ENCODE measurements around the gene ERICH2.
A peak's percentile ranks its signal among the peaks of the same experiment; 100 is the strongest.
"Not testable (repeated sequence)": the region's sequence is repeated elsewhere in the genome, so short reads cannot be mapped to it uniquely, and the experiment has no call there.

ERICH2 gene

DNA sequence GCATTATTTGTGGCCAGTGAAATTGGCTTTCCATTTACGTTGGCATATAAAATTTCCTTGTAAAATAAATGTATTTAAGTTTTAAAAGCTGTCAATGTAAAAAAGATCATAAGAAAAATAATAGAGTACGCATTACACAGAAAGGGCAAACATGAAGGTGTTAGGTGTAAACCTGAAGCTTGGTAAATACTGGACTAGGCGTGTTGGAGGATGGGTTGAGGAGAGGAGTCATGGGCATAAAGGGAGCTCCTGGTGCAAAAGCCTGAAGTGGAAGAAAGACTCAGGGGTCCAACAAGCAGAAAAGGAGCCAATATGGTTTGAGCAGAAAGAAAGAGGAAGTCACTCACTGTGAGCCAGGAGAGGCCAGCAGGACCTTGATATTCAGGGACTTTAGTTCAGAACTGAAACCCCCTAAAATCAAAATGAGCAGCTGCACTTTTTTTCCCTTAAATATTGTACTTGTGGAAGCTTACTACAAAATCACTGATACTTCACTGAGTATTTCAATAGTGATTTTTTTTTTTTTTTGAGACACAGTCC, 30.6 kb upstream of the ERICH2 start:
- H3K9me3 ChIP-seq (ENCODE audit: control insufficient read depth in 1 of 2, low read length in 2 of 2): no peaks in the 10 kb centered on the region
- peaks cover 6 to 15% of the 10 kb centered on the region in 2 donors for H3K4me1 ChIP-seq (ENCODE audit: control insufficient read depth in 1 of 2, insufficient read depth in 2 of 2, low read length in 2 of 2)
- H3K4me3 ChIP-seq (ENCODE audit: low read depth in 1 of 2, low read length in 2 of 2): no peak overlapping the region
- no peak overlapping the region for H3K27ac ChIP-seq (ENCODE audit: low read depth, low read length)
- H3K27me3 ChIP-seq (ENCODE audit: control insufficient read depth in 1 of 2, insufficient read depth in 2 of 2, low read length in 2 of 2): no peaks in the 10 kb centered on the region
- H3K36me3 ChIP-seq (ENCODE audit: control insufficient read depth in 1 of 2, insufficient read depth in 2 of 2, low read length in 2 of 2): no peaks in the 10 kb centered on the region
- H3K9ac ChIP-seq (ENCODE audit: low read depth in 1 of 2, low read length in 2 of 2): no peak overlapping the region

DNA sequence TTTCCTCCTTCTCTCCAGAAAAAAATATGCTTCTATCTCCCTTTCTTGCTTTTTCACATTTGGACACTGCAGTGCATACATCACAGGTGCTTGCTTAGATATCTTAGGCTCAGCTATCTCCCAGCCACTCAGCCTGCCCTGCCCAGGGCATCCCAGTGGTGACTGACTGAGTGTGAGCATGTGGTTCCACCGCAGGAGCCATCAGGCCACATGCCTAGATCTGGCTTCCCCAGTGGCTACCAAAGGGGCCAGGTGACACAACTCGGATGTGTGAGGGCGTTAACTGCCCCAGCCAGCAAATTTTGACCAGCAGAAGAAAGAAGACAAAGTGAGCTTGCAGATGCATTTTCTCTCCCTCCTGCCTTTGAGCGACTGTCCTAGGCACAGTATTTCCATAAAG, 29.5 kb upstream of the ERICH2 start:
- Histone ChIP-seq H3K36me3 (ENCODE audit: control insufficient read depth in 1 of 2, insufficient read depth in 2 of 2, low read length in 2 of 2) (no peaks in the 10 kb centered on the region), H3K27ac (ENCODE audit: low read depth, low read length) (no peak overlapping the region), H3K27me3 (ENCODE audit: control insufficient read depth in 1 of 2, insufficient read depth in 2 of 2, low read length in 2 of 2) (no peaks in the 10 kb centered on the region), H3K4me3 (ENCODE audit: low read depth in 1 of 2, low read length in 2 of 2) (no peak overlapping the region), H3K9me3 (ENCODE audit: control insufficient read depth in 1 of 2, low read length in 2 of 2) (no peaks in the 10 kb centered on the region), H3K4me1 (ENCODE audit: control insufficient read depth in 1 of 2, insufficient read depth in 2 of 2, low read length in 2 of 2) (peaks cover 9 to 19% of the 10 kb centered on the region in 2 donors), H3K9ac (ENCODE audit: low read depth in 1 of 2, low read length in 2 of 2) (no peak overlapping the region)

DNA sequence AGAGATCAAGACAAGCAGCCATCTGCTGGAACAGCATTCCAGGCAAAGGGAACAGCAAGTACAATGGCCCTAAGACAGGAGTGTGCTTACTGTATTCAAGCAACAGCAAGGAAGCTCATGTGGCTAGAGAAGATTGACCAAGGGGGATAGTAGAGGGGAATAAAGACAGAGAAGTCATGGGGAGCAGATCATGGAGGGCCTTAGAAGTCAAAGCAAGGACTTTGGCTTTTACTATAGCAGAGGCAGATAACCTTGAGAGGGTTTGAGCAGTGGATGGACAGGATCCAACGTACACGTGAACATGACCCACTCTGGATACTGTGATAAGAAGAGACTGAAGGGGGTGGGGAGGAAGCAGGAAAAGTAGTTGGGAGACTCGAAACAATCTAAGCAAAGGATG, 28.2 kb upstream of the ERICH2 start:
- no peaks in the 10 kb centered on the region for H3K36me3 ChIP-seq (ENCODE audit: control insufficient read depth in 1 of 2, insufficient read depth in 2 of 2, low read length in 2 of 2)
- H3K4me1 ChIP-seq (ENCODE audit: control insufficient read depth in 1 of 2, insufficient read depth in 2 of 2, low read length in 2 of 2): peaks cover 9 to 19% of the 10 kb centered on the region in 2 donors
- no peaks in the 10 kb centered on the region for H3K9me3 ChIP-seq (ENCODE audit: control insufficient read depth in 1 of 2, low read length in 2 of 2)
- no peak overlapping the region for H3K9ac ChIP-seq (ENCODE audit: low read depth in 1 of 2, low read length in 2 of 2)
- no peak overlapping the region for H3K4me3 ChIP-seq (ENCODE audit: low read depth in 1 of 2, low read length in 2 of 2)
- H3K27ac ChIP-seq (ENCODE audit: low read depth, low read length): no peak overlapping the region
- no peaks in the 10 kb centered on the region for H3K27me3 ChIP-seq (ENCODE audit: control insufficient read depth in 1 of 2, insufficient read depth in 2 of 2, low read length in 2 of 2)

DNA sequence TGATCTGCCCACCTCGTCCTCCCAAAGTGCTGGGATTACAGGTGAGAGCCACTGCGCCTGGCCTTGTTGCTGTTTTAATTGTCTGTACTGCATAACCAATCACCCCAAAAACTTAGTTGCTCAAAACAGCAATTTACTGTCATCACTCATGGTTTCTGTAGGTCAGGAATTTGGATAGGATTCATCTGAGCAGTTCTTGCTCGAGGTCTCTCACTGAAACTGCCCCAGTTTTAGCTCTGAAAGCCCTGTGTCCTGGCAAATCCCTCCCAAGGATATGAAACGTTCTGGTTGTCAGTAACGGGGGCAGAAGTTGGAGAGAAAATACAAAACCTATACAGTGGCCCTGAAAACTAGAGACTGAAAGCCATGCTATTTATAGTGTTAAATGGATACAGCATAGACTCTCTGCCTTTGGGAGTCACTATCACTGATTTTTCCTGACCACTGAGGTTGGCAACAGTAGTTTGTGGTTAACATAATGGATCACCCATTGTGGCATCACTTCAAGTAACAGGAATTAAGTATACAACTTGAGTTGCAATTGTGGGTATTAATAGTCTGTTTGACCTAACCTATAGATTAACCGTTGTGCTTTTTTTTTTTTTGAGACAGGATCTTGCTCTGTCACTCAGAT, 27.2 kb upstream of the ERICH2 start:
- Histone ChIP-seq H3K27ac (ENCODE audit: low read depth, low read length) (no peak overlapping the region), H3K4me1 (ENCODE audit: control insufficient read depth in 1 of 2, insufficient read depth in 2 of 2, low read length in 2 of 2) (peaks cover 9 to 19% of the 10 kb centered on the region in 2 donors), H3K9me3 (ENCODE audit: control insufficient read depth in 1 of 2, low read length in 2 of 2) (no peaks in the 10 kb centered on the region), H3K27me3 (ENCODE audit: control insufficient read depth in 1 of 2, insufficient read depth in 2 of 2, low read length in 2 of 2) (no peaks in the 10 kb centered on the region), H3K9ac (ENCODE audit: low read depth in 1 of 2, low read length in 2 of 2) (no peak overlapping the region), H3K4me3 (ENCODE audit: low read depth in 1 of 2, low read length in 2 of 2) (no peak overlapping the region), H3K36me3 (ENCODE audit: control insufficient read depth in 1 of 2, insufficient read depth in 2 of 2, low read length in 2 of 2) (no peaks in the 10 kb centered on the region)

DNA sequence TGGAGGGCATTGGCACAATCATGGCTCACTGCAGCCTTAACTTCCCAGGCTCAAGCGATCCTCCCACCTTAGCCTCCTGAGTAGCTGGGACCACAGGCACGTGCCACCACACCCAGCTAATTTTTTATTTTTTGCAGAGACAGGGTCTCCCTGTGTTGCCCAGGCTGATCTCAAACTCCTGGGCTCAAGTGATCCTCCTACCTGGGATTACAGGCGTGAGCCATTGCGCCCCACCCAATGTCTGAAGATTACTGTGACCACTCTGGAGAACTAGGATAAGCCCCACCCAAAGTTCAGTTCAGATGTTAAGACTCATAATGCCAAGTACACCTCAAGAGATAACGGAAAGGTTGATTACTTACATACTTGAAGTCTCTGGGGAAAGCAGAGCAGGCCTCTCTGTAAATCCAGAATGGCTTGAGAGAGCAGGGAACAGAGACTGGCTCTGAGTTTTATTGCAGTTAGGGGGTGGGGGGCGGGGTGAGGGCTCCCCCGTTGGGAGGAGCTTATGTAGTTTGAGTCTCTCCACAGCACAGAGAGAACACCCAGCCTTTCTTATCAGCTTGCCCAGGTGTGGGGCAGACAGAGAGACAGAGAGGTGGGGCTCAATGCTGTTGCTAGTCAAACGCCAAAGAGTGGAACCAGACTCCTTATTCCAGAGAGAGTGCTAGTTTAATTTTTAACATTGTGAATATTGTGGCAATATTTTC, 26.5 kb upstream of the ERICH2 start:
- Histone ChIP-seq H3K9ac (ENCODE audit: low read depth in 1 of 2, low read length in 2 of 2) (no peak overlapping the region), H3K36me3 (ENCODE audit: control insufficient read depth in 1 of 2, insufficient read depth in 2 of 2, low read length in 2 of 2) (no peaks in the 10 kb centered on the region), H3K4me1 (ENCODE audit: control insufficient read depth in 1 of 2, insufficient read depth in 2 of 2, low read length in 2 of 2) (peaks cover 9 to 19% of the 10 kb centered on the region in 2 donors), H3K27me3 (ENCODE audit: control insufficient read depth in 1 of 2, insufficient read depth in 2 of 2, low read length in 2 of 2) (no peaks in the 10 kb centered on the region), H3K27ac (ENCODE audit: low read depth, low read length) (no peak overlapping the region), H3K9me3 (ENCODE audit: control insufficient read depth in 1 of 2, low read length in 2 of 2) (no peaks in the 10 kb centered on the region), H3K4me3 (ENCODE audit: low read depth in 1 of 2, low read length in 2 of 2) (peak overlapping the region; percentile 11 to 41)

DNA sequence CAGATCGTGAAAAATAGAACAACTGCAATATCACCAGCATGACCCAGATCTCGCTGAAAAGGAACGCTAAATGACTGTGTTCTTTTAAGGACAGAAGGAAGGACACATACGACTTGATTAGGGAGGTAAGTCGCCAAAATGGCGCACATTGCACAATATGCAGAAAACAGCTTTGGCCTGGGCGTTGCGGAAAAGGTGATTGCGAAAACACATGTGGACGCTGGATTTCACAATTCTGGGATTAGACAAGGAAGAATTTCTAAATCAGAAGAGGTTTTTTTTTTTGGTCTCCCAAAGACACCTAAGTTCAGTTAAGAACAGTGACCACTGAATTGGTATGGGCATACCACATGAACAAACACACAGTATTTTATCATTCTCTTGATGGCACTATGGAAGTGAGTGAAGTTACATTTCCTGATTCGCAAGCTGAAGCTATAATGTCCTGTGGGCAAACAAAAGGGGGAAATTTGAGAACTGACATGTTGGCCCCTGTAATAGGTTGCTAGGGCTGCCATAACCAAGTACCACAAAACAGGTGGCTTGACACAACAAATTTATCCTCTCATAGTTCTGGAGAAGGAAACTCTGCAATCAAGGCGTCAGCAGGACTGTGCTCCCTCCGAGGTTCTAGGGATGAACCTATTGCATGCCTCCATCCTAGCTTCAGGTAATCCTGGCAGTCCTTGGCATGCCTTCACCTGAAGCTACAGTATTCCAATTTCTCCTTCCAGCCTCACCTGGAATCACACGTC, 25.8 kb upstream of the ERICH2 start:
- Histone ChIP-seq H3K9me3 (ENCODE audit: control insufficient read depth in 1 of 2, low read length in 2 of 2) (no peaks in the 10 kb centered on the region), H3K4me3 (ENCODE audit: low read depth in 1 of 2, low read length in 2 of 2) (peak overlapping the region; percentile 11 to 41), H3K27me3 (ENCODE audit: control insufficient read depth in 1 of 2, insufficient read depth in 2 of 2, low read length in 2 of 2) (no peaks in the 10 kb centered on the region), H3K27ac (ENCODE audit: low read depth, low read length) (no peak overlapping the region), H3K4me1 (ENCODE audit: control insufficient read depth in 1 of 2, insufficient read depth in 2 of 2, low read length in 2 of 2) (peaks cover 9 to 19% of the 10 kb centered on the region in 2 donors), H3K36me3 (ENCODE audit: control insufficient read depth in 1 of 2, insufficient read depth in 2 of 2, low read length in 2 of 2) (no peaks in the 10 kb centered on the region), H3K9ac (ENCODE audit: low read depth in 1 of 2, low read length in 2 of 2) (no peak overlapping the region)

DNA sequence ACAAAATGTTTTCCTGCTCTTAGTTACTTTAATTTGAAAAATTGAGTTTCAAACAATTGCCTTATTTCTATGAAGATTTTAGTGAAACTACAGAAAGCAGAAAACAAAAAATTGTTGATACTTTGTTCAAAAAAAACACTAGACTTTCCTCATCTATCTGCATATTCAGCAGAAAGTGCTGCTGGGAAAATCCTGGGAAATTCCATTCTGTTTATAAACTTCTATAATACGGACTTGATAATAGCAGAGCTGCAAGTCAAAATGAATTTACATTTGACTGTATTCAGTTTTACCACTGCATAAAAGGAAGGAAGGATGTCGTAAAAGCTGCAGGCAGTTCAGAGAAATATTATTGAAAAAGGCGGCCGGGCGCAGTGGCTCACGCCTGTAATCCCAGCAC, 24.9 kb upstream of the ERICH2 start:
- peaks cover 9 to 19% of the 10 kb centered on the region in 2 donors for H3K4me1 ChIP-seq (ENCODE audit: control insufficient read depth in 1 of 2, insufficient read depth in 2 of 2, low read length in 2 of 2)
- no peak overlapping the region for H3K27ac ChIP-seq (ENCODE audit: low read depth, low read length)
- H3K9me3 ChIP-seq (ENCODE audit: control insufficient read depth in 1 of 2, low read length in 2 of 2): no peaks in the 10 kb centered on the region
- H3K9ac ChIP-seq (ENCODE audit: low read depth in 1 of 2, low read length in 2 of 2): no peak overlapping the region
- H3K27me3 ChIP-seq (ENCODE audit: control insufficient read depth in 1 of 2, insufficient read depth in 2 of 2, low read length in 2 of 2): no peaks in the 10 kb centered on the region
- no peaks in the 10 kb centered on the region for H3K36me3 ChIP-seq (ENCODE audit: control insufficient read depth in 1 of 2, insufficient read depth in 2 of 2, low read length in 2 of 2)
- no peak overlapping the region for H3K4me3 ChIP-seq (ENCODE audit: low read depth in 1 of 2, low read length in 2 of 2)

DNA sequence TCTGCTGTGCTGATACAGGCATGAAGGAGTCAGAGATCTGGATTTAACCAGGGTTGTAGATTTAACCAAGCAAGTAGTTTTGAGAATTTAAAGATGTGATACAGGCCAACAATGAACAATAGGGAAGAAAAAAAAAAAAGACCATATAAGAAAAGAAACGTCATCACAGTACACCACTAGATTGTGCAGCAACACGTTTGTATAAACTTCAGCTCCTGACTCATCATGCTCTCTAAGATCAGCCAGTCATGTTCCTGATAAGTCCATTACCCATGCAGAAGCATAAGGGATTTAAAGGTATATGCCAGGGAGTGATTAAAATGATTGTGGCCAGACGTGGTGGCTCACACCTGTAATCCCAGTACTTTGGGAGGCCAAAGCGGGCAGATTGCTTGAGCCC, 22.3 kb upstream of the ERICH2 start:
- peaks cover 9 to 19% of the 10 kb centered on the region in 2 donors for H3K4me1 ChIP-seq (ENCODE audit: control insufficient read depth in 1 of 2, insufficient read depth in 2 of 2, low read length in 2 of 2)
- H3K4me3 ChIP-seq (ENCODE audit: low read depth in 1 of 2, low read length in 2 of 2): no peak overlapping the region
- H3K9ac ChIP-seq (ENCODE audit: low read depth in 1 of 2, low read length in 2 of 2): no peak overlapping the region
- H3K27ac ChIP-seq (ENCODE audit: low read depth, low read length): no peak overlapping the region
- H3K36me3 ChIP-seq (ENCODE audit: control insufficient read depth in 1 of 2, insufficient read depth in 2 of 2, low read length in 2 of 2): no peaks in the 10 kb centered on the region
- H3K9me3 ChIP-seq (ENCODE audit: control insufficient read depth in 1 of 2, low read length in 2 of 2): no peaks in the 10 kb centered on the region
- H3K27me3 ChIP-seq (ENCODE audit: control insufficient read depth in 1 of 2, insufficient read depth in 2 of 2, low read length in 2 of 2): no peaks in the 10 kb centered on the region

DNA sequence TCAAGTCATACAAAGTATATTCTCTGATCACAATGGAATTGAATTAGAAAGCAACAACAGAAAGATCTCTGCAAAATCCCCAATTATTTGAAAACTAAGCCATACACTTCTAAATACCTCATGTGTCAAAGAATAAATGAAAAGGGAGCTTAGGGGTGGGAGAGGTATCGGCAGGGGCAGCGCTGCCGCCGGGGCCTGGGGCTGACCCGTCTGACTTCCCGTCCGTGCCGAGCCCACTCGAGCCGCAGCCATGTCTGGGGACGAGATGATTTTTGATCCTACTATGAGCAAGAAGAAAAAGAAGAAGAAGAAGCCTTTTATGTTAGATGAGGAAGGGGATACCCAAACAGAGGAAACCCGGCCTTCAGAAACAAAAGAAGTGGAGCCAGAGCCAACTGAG, 18.6 kb upstream of the ERICH2 start:
- H3K27ac ChIP-seq (ENCODE audit: low read depth, low read length): not testable (repeated sequence)

DNA sequence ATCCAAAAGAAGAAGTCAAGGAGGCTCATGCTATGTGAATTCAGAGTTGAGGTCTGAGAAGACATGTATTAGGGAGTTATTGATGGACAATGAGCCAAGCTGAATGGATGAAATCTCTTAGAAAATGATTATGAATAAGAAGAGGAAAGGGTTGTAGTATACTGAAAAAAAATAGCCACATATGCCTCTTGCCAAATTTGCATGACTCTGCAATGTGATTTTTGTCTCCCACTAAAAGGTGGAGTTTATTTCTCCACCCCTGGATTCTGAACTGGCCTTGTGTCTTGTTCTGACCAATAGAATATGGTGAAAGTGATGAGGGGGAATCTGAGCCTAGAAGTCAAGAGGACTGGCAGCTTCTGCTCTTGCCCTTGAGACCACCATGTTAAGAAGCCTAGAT, 8.6 kb upstream of the ERICH2 start:
- H3K9me3 ChIP-seq (ENCODE audit: control insufficient read depth in 1 of 2, low read length in 2 of 2): no peaks in the 10 kb centered on the region
- H3K4me3 ChIP-seq (ENCODE audit: low read depth in 1 of 2, low read length in 2 of 2): no peak overlapping the region
- no peaks in the 10 kb centered on the region for H3K36me3 ChIP-seq (ENCODE audit: control insufficient read depth in 1 of 2, insufficient read depth in 2 of 2, low read length in 2 of 2)
- no peak overlapping the region for H3K9ac ChIP-seq (ENCODE audit: low read depth in 1 of 2, low read length in 2 of 2)
- H3K27me3 ChIP-seq (ENCODE audit: control insufficient read depth in 1 of 2, insufficient read depth in 2 of 2, low read length in 2 of 2): no peaks in the 10 kb centered on the region
- H3K27ac ChIP-seq (ENCODE audit: low read depth, low read length): no peak overlapping the region
- peaks cover 0 to 14% of the 10 kb centered on the region in 2 donors for H3K4me1 ChIP-seq (ENCODE audit: control insufficient read depth in 1 of 2, insufficient read depth in 2 of 2, low read length in 2 of 2)

More for the DNA sequence above, 18.6 kb upstream of the ERICH2 start:
- H3K4me1 ChIP-seq (ENCODE audit: control insufficient read depth in 1 of 2, insufficient read depth in 2 of 2, low read length in 2 of 2); H3K4me3 ChIP-seq (ENCODE audit: low read depth in 1 of 2, low read length in 2 of 2); H3K27me3 ChIP-seq (ENCODE audit: control insufficient read depth in 1 of 2, insufficient read depth in 2 of 2, low read length in 2 of 2); H3K36me3 ChIP-seq (ENCODE audit: control insufficient read depth in 1 of 2, insufficient read depth in 2 of 2, low read length in 2 of 2); H3K9ac ChIP-seq (ENCODE audit: low read depth in 1 of 2, low read length in 2 of 2); H3K9me3 ChIP-seq (ENCODE audit: control insufficient read depth in 1 of 2, low read length in 2 of 2): not testable (repeated sequence)
